NCI-H2029 treated with DMSO at 0.1 percent for 48 hours (cell line): Measurements from ENCODE around the gene TAS2R1.

ENCODE experiments used
- DNase-seq: peaks from one replicate; lab custom pipeline; 2025; lab: John Stamatoyannopoulos, UW

TAS2R1 gene

GRCh38 chr5:9630251-9630650 lies at the start of gene TAS2R1:
TSS of gene TAS2R1 (minus strand) at chr5:9630351. CDS start at chr5:9630032, 319 bp downstream.
- no peak for DNase-seq

- no peak for DNase-seq
Measured at GRCh38 chr5:9670371-9670770, 40.2 kb upstream of the TAS2R1 start.

GRCh38 chr5:9667906-9668305 lies 37.8 kb upstream of the TAS2R1 start:
- DNase-seq = no peak

- DNase-seq = no peak
Measured at GRCh38 chr5:9663891-9664290, 33.7 kb upstream of the TAS2R1 start.

- DNase-seq = no peak
Measured at GRCh38 chr5:9661316-9662015, 31.3 kb upstream of the TAS2R1 start.

GRCh38 chr5:9658706-9659105 lies 28.6 kb upstream of the TAS2R1 start:
- DNase-seq = no peak

GRCh38 chr5:9657819-9658218 lies 27.7 kb upstream of the TAS2R1 start:
- DNase-seq = no peak

GRCh38 chr5:9655641-9656040 lies 25.5 kb upstream of the TAS2R1 start:
- DNase-seq = no peak

- no peak for DNase-seq
Measured at GRCh38 chr5:9654886-9655285, 24.7 kb upstream of the TAS2R1 start.

- DNase-seq = no peak
Measured at GRCh38 chr5:9653811-9654210, 23.7 kb upstream of the TAS2R1 start.

- no peak for DNase-seq
Measured at GRCh38 chr5:9653061-9653460, 22.9 kb upstream of the TAS2R1 start.

GRCh38 chr5:9652295-9652694 lies 22.1 kb upstream of the TAS2R1 start:
- no peak for DNase-seq

- no peak for DNase-seq
Measured at GRCh38 chr5:9646843-9647242, 16.7 kb upstream of the TAS2R1 start.

- DNase-seq = no peak
Measured at GRCh38 chr5:9644630-9645029, 14.5 kb upstream of the TAS2R1 start.

GRCh38 chr5:9642621-9643020 lies 12.5 kb upstream of the TAS2R1 start:
- DNase-seq = no peak

- DNase-seq = no peak
Measured at GRCh38 chr5:9641806-9642355, 11.7 kb upstream of the TAS2R1 start.

- no peak for DNase-seq
Measured at GRCh38 chr5:9632495-9632894, 2.3 kb upstream of the TAS2R1 start.

GRCh38 chr5:9627541-9627940 lies 2.6 kb downstream of the TAS2R1 start:
- DNase-seq = no peak

GRCh38 chr5:9626955-9627354 lies 3.2 kb downstream of the TAS2R1 start:
- no peak for DNase-seq

- no peak for DNase-seq
Measured at GRCh38 chr5:9625731-9626130, 4.4 kb downstream of the TAS2R1 start.

GRCh38 chr5:9625286-9625685 lies 4.9 kb downstream of the TAS2R1 start:
- DNase-seq = no peak

GRCh38 chr5:9624196-9624947 lies 5.8 kb downstream of the TAS2R1 start:
- no peak for DNase-seq

- no peak for DNase-seq
Measured at GRCh38 chr5:9623661-9624060, 6.5 kb downstream of the TAS2R1 start.
